Mesodermal cell (in vitro differentiated cells): Measurements from ENCODE around the gene TBC1D2B.
"Not testable (repeated sequence)": the region's sequence is repeated elsewhere in the genome, so short reads cannot be mapped to it uniquely, and the experiment has no call there.

Experiments used
- H3K27ac ChIP-seq: 2 replicates; pipeline ENCODE4 v1.7.0; 2013; ENCODE audit warnings: mild to moderate bottlenecking, low read depth, low read length, moderate library complexity; ENCODE audit not compliant: severe bottlenecking
- H3K36me3 ChIP-seq: 2 replicates; pipeline ENCODE4 v1.7.1; 2013; ENCODE audit warnings: mild to moderate bottlenecking, low read length, moderate library complexity; ENCODE audit not compliant: control insufficient read depth, insufficient read depth
- H3K4me1 ChIP-seq: one replicate; pipeline ENCODE4 v1.7.1; 2013; ENCODE audit warnings: mild to moderate bottlenecking, low read length; ENCODE audit not compliant: insufficient read depth, control insufficient read depth, poor library complexity, severe bottlenecking
- H3K4me3 ChIP-seq: 2 replicates; pipeline ENCODE4 v1.7.0; 2013; ENCODE audit warnings: low read length, control low read depth, mild to moderate bottlenecking; ENCODE audit not compliant: insufficient read depth, poor library complexity, severe bottlenecking; ENCODE audit errors: extremely low read depth
- H3K9me3 ChIP-seq: 2 replicates; pipeline ENCODE4 v1.7.1; 2013; ENCODE audit warnings: mild to moderate bottlenecking, low read length, moderate library complexity; ENCODE audit not compliant: control insufficient read depth
- WGBS, 2 experiments: methylation state at CpG; one replicate each; pipeline ENCODE4 v1.1.5; 2013; ENCODE audit warnings: missing lambda C conversion rate in 2 of 2; ENCODE audit not compliant: insufficient coverage in 2 of 2; 5-methylcytosine and 5-hydroxymethylcytosine counted together

The TBC1D2B gene

DNA sequence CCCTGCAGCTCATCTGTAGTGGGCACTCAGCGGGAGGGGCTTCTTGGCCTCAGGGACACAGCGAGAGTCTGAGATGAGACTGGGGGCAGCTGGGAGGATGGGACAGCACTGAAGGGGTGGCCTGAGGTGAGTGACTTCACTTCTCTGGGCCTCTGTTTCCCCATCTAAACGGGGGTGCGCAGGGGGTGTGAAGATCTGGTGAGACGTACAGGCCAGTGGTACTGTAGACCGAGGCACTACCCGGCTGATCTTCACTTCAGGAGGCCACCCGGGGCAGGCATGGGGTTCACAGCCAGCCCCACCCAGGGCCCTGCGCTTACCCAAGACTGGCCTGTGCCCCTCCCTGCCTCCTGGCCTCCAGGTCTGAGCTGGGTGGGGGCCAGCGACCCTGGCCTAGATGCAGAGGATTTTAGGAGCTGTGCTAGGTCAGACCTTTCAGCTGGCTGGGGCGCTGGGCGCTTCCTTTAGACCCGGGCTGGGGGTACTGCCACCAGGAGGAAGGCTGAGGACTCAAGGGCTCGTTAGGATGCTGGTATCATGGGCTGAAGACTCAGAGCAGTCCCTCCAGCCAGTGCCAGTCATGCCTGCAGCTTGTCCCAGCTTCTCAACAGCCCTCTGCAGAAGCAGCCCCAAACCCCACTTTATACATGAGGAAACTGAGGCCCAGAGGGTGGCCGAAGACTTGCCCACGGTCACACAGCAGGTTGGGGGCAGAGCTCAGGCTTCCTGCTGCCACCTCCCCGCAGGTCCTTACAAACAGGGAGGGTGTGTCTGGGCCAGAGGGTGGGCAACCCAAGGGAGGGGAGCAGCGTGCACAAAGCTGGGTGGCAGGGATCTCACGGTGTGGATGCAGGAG is 99.4 kb downstream of the TBC1D2B start:
- not testable (repeated sequence) for H3K4me1 ChIP-seq, H3K4me3 ChIP-seq, H3K36me3 ChIP-seq, H3K9me3 ChIP-seq, H3K27ac ChIP-seq
- WGBS, 2 experiments = 89 to 91% methylated on average over 13 of the region's 19 CpGs

DNA sequence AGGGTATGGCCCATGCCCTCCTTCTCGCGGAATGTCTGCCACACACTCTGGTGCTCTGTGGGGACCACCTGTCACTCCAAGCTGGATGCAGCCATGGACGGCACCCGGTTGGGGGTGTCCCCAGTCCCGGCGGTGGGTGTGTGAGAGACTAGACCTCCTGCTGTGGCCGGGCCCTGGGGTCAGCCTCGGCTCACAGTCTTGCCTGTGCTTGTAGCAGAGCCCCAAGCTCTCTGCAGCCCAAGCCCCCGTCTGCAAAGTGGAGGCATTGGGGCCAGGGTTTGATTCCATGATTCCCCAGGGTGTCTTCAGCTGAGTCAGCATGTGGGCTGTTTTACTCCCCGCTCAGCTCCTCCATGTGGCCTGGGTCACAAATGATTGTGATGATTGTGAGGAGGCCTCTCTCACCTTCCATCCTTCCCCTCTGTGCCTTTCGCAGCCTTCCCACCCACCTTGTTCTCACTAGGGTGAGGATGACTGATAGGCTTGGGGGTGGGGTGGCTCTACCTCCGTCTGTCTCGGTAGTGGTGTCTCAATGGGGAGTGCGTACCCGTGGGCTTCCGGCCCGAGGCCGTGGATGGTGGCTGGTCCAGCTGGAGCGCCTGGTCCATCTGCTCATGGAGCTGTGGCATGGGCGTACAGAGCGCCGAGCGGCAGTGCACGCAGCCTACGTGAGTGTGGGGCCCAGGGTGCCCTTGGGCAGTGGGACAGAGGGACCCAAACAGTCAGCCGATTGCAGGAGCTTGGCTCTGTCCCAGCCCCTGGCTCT is 100.6 kb downstream of the TBC1D2B start:
- H3K9me3 ChIP-seq, H3K4me3 ChIP-seq, H3K36me3 ChIP-seq, H3K27ac ChIP-seq, H3K4me1 ChIP-seq: not testable (repeated sequence)
- WGBS, 2 experiments = 85 to 94% methylated on average over 9 to 24 of the region's 26 CpGs

DNA sequence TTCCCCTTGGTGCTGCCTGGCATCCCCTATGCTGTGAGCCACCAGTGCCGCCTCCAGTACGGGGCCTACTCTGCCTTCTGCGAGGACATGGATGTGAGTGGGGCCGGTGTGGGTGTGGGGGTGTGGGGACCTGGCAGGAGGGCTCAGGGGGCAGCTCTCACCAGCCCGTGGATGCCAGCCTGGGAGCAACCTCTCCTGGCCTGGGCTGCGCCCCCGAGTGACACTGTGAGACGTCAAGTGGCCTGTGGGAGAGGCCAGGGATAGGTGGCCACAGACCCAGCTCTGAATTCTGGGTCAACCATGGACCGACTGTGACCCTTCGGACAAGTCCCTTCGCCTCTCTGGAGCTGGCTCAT is 101.4 kb downstream of the TBC1D2B start:
- not testable (repeated sequence) for H3K36me3 ChIP-seq, H3K4me3 ChIP-seq
- 95 to 96% methylated on average over 4 to 5 of the region's 11 CpGs for WGBS, 2 experiments

DNA sequence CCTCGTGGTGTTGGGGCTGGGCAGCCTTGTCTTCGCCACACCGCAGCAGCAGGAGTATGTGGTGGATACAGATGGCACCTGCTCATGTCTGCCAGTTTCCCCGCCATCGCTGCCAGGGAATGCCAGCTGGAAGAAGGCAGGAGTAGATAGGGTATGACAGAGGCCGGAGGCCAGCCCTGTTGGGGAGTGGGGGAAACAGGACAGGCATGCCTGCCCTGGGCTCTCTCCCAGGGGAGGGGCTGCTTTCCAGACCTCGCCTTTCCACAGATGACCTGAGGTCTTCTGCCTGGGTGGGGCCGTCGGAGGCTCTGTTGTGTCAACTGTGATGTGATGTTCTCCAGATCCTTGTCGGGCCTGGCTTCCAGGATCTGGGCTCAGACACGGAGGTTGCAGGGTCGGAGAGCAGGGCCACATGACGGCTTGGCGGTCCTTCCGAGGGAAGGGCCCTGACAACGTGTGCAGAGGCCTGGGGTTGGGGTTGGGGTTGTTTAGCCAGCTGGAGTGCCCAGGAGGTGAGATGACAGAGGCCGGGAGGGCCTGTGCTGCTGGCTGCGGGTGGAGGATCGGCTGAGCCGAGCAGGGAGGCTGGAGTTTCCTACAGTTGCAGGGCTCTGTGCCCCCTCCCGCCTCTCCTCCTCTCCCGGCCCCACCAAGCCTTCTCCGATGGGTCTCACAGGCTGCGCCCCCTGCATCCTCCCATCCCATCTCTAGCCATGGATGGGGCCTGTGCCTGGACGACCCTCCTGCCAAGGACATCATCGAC is 102.0 kb downstream of the TBC1D2B start:
- H3K36me3 ChIP-seq = no peaks in the 10 kb centered on the region
- no peak overlapping the region for H3K27ac ChIP-seq
- WGBS, 2 experiments = 83 to 91% methylated on average over 22 to 24 of the region's 26 CpGs
- H3K4me1 ChIP-seq = peaks cover 5% of the 10 kb centered on the region
- H3K9me3 ChIP-seq = no peaks in the 10 kb centered on the region
- H3K4me3 ChIP-seq = no peak overlapping the region

More for the DNA sequence above, 101.4 kb downstream of the TBC1D2B start:
- not testable (repeated sequence) for H3K4me1 ChIP-seq, H3K27ac ChIP-seq, H3K9me3 ChIP-seq

DNA sequence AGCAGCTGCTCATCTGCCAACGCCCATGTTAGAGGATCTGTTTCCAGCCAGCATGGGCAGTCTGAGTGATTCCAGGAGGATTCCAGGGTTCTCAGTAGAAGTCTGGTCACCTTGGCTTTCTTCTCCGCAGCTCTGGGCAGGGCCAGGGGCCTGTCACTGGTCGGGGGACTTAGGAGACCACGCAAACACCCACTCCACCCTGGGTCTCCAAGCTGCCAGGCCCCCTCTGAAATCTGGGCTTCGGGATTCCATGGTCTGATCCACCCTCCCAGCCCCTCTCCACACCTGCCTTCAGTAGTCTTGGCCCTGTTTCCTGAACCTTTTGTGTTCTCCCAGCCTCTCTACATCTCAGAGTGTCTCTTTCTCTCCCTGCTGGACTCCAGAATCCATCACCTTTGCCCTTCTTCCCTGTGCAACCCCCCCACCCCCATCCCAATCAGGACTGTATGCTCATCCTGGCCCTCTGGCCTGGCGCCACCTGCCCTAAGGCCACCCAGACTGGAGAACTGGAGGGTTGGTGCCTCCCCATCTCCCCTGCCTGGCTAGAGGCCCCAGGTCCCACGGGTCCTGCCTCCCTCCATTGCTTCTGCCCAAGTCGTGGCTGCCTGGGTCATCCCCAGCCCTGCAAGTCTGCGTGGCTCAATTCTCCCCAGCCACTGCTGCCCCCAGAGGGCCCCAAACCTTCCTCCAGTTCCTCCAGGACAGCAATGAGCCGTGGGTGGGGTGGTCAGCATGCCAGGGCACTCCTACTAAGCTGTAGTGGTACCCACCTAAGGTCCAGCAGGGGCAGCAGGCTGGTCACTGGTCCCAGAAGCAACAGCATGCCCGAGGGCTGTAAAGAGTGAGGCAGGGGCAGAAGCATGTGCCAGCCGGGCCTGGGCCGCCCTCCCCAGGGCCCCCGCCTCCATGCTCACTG is 102.8 kb downstream of the TBC1D2B start:
- H3K4me1 ChIP-seq = peaks cover 5% of the 10 kb centered on the region
- no peak overlapping the region for H3K27ac ChIP-seq
- no peaks in the 10 kb centered on the region for H3K36me3 ChIP-seq
- no peaks in the 10 kb centered on the region for H3K9me3 ChIP-seq
- H3K4me3 ChIP-seq = no peak overlapping the region
- WGBS, 2 experiments = 92 to 95% methylated on average over 10 to 11 of the region's 14 CpGs

DNA sequence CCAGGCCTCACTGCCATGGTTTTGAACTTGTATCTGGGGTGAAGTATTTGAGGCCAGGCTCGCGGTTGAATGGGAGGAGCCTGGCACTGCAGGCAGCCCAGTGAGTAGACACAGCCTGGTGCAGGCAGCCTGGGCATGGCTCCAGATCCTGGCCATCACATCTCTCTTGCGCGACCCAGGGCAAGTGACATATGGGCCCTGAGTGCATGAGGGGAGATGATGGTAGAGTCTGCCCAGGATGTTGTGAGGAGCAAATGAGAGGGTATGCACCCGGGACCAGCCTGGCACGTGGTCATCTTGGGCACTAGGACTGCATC is 103.5 kb downstream of the TBC1D2B start:
- WGBS, 2 experiments = 94% methylated on average over 4 to 5 of the region's 6 CpGs
- H3K27ac ChIP-seq = no peak overlapping the region
- peaks cover 5% of the 10 kb centered on the region for H3K4me1 ChIP-seq
- no peaks in the 10 kb centered on the region for H3K9me3 ChIP-seq
- H3K36me3 ChIP-seq = no peaks in the 10 kb centered on the region
- no peak overlapping the region for H3K4me3 ChIP-seq

DNA sequence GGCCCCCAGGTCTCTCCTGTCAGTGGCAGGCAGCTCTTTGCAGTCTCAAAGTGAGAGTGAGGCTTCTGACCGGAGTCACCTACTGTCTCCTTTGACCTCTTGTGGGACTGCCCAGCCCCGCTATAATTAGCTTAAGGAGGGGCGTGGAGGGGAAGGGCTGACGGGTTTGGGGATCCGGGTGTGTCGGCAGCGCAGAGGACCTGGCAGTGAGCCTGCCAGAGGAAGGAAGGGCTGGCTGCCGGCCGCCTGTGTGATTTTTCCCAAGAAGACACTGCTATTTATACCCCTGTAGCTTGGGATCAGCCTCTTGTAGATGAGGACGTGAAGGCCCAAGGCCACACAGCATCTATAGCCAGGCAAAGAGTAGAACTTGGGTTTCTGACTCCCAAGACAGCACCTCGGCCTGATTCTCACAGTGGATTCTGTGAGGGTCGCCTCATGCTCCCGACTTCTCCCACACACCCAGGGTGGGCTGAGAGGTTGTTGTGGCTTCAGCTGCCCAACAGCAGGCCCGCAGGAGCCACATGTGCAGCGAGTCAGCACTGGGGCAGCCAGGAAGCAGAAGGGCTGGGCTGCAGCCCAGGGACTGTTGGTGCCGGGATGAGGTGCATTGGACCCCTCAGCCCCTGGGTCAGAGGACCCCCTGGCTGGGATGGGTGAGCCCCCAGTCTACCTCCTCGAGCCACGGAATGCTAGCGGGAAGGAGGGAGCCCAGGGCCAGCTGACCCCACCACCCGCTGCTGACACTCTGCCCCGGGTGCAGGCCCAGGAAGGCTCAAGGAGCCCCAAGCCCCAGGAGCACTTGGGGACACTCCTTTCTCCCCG is 104.0 kb downstream of the TBC1D2B start:
- not testable (repeated sequence) for H3K36me3 ChIP-seq, H3K9me3 ChIP-seq, H3K27ac ChIP-seq, H3K4me1 ChIP-seq, H3K4me3 ChIP-seq
- 94 to 98% methylated on average over 6 of the region's 22 CpGs for WGBS, 2 experiments

DNA sequence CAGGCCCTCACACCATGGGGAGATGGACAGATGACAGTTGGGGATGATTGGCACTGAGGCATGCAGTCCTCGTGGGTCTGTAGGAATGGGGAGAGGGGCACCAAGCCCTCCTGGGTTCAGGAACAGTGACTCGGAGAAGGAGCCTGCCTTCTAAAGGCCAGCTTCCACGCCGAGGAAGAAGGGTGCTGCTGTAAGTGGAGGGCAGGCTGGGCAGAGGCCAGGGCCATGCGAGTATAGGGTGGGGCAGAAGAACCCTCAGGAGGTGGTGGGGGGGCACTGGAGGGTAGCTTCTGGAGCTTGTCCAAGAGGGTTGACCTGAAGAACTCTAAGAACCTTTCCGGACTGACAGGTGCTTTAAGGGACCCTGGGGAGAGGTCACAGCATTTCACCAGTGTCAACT is 104.8 kb downstream of the TBC1D2B start:
- H3K4me3 ChIP-seq, H3K9me3 ChIP-seq, H3K27ac ChIP-seq, H3K4me1 ChIP-seq, H3K36me3 ChIP-seq: not testable (repeated sequence)
- 86 to 100% methylated on average over 1 to 3 of the region's 6 CpGs for WGBS, 2 experiments

DNA sequence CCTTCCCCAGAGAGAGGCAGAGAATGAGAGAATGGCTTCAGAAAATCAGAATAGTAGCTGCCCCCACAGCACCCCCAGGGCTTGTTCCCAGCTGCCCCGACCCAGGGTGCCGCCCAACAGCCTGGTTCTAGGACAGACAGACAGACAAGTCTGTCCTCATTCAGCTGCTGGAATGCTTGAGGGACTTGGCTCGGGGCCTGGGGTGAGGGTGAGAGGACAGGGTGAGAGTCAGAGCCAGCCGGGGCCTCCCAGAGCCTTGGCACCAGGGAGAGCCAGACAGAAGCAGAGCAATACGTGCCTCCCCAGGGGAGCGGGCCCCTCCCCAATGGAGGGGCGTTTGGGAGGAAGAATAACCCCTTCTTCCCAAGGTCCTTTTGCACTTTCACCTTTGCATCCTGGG is 105.6 kb downstream of the TBC1D2B start:
- not testable (repeated sequence) for H3K27ac ChIP-seq, H3K4me1 ChIP-seq, H3K36me3 ChIP-seq, H3K4me3 ChIP-seq, H3K9me3 ChIP-seq
- WGBS, 2 experiments = 75 to 84% methylated on average over 2 of the region's 7 CpGs
